NCI-H345 treated with DMSO at 0.1 percent for 48 hours (cell line): Measurements from ENCODE around the gene SEBOX.
"Not testable (repeated sequence)": the region's sequence is repeated elsewhere in the genome, so short reads cannot be mapped to it uniquely, and the experiment has no call there.

Source experiments
- DNase-seq: peaks from one replicate; lab custom pipeline; 2025; ENCODE audit not compliant: unreplicated experiment; lab: John Stamatoyannopoulos, UW

Gene SEBOX

DNA sequence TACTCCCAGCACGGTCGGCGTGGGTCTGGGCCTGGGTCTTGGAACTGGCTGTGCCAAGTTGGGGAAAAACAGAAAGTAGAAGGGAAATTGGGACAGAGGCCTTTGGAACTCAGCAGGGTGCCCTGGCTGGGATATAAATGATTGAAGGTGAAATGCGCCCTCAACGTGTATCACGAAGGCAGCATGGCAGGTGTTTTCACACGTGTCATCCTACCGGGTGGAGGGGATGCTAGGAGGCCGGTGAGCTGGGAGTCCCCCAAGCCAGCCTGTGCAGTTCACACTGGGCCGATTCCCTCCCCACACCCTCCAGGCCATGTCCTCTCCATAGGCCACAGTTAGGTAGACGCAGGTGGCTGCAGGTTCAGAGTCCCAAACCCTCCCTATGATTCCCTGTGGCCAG is 23.5 kb downstream of the SEBOX start:
- DNase-seq: no peak

DNA sequence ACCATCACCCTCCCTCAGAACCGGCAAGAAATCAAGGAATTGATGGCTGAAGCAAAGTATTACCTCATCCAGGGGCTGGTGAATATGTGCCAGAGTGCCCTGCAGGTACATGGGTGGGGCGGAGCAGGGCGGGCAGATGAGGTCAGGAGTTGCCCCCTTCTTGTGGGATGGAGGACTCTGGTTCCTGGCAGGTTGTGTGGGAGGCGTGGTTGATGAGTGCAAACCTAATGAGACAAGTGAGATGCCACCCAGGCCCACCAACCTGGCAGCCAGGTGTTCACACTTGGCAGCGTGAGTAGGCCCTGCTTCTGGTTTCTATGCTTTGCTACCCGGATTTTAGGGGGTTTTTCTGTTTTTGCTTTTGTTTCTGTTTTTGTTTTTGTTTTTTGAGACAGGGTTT is 24.6 kb downstream of the SEBOX start:
- no peak for DNase-seq

DNA sequence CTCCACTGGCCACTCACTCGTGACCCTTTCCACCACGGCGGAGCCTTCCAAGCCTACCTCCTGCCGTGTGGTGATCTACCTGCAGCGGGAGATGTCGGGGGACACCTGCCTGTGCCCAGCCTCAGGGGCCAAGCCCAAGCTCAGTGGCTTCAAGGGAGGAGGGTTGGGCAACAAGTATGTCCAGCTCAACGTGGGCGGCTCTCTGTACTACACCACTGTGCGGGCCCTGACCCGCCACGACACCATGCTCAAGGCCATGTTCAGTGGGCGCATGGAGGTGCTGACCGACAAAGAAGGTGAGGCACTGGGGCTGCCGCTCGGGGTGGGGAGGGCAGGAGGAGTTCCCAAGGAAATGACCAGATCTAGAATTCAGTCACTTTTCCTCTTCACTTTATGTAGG is 25.6 kb downstream of the SEBOX start:
- no peak for DNase-seq

DNA sequence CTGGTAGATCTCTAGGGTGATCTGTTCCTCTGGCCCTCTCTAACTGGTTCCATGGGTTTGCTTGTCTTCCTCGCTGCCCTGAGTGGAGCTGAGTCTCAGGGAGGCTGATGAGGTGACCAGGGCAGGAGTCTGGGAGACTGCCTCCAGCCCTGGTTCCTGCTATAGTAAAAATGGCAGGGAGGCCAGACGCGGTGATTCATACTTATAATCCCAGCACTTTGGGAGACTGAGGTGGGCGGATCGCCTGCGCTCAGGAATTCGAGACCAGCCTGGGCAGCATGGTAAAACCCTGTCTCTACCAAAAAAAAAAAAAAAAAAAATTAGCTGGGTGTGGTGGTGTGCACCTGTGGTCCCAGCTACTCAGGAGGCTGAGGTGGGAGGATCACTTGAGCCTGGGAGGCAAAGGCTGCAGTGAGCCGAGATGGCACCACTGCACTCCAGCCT is 26.2 kb downstream of the SEBOX start:
- DNase-seq: not testable (repeated sequence)

DNA sequence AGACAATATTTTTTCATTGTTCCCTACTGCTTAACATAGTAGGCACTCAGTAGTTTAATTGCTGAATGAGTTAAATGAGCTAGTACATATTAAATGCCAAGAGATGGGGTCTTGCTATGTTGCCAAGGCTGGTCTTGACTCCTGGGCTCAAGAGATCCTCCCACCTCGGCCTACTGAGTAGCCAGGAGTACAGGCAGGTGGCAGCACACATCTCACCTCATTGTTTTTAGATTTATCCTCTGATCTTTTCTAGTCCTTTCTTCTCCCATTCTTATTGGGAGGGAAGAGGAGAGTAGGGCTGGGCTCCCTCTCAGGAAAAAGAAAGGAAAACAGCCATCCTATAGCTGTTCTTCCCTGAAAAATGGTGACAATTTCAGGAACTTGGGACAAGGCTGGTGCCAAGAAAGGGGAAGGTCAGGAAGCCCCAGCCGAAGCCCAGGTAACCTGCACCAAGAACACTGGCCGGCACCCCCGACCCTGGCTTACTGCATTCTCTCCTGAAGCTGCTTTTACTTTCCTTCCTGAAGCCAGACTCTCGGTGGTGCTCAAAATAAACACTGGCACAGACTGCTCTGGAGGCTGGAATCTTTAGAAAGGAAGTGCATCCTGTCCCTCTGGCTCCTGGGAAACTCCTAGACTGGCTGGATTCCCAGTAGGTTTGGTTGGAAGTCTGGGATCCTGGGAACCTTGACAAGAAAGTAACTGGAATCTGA is 26.8 kb downstream of the SEBOX start:
- DNase-seq: no peak

DNA sequence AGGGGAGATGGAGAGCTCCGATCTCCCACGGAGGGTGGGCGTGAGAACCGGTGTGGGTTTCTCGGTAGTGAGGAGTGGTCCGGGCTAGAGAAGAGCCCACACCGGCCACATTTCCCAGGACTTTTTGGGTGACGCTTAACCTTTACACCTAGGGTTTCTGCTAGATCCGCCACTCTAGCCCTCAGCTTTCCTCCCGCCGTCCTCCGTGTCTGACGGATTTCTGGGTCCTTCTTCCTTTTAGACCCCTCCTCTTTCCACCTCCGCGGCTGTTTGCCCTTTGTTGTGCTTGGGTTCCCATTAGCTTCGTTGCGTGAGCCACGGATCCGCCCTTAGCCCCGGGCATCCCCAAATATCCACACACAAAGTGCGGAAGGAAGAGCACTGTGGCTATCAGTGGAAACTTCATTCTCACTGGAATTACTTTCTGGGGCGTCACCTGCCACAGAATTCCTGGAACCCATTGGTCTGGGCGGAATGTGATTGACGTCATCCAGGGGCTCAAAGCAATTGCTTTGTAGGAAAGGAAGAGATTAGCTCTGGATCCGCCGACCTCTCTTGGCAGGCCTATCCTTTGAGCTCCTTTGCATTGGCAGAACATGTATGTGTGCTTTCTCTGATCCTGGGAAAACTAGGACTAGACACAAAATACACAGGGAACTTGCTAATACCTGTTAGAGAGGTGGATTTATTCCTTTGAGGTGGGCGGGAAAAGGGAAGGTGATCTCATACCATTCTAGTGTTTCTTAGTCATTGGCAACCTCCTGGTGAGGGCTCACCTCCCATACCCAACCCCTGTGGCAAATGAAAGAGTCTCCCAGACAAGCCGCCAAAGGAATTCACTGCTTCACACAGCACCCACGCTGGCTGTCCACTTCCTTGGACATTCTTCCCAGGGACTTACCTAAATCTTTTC is 28.8 kb downstream of the SEBOX start:
- peak; percentile 17 for DNase-seq

DNA sequence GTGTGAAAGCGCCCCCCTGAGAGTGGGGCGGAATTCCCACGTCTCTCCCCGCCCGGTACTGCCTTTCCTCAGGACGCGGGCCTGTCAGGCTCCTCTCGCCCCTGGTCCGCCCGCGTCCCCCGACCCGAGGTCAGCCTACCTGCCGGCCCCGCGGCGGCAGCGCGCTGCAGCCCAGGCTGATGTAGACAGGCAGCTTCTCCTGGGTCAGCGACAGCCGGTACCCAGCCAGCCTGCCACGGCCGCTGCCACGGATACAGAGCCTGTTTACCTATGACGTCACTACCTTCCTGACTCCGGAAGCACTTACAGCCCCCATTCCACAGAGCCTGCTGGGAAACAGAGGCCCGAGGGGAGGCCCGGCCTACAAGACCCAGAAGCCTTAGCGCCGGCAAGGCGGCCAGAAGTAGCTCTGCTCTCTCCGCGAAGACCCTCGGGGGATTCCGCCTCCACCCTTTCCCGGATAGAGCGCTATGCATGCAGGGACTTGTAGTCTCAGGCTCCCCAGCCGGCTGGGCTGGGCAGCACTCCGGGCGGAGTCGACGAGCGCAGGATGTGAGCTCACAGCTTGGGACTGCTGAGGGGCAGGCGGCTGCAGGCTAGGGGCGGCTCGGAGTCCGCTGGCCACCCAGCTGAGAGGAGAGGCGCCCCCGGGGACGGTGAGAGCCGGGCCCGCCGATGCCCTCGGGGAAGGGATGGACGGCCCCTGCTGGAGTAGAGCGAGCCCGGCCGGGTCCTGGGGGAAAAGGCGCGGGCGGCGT is 29.6 kb downstream of the SEBOX start, which contains the start of the genes IFT20 and TNFAIP1:
Gene IFT20 (minus strand): TSS at position 272 of the 758 bp plus-strand sequence. CDS start 3,487 bp downstream, outside the sequence.
Gene TNFAIP1 (plus strand): TSS at position 561 of the 758 bp plus-strand sequence. CDS start 3,761 bp downstream, outside the sequence.
- DNase-seq: peak; percentile 99

DNA sequence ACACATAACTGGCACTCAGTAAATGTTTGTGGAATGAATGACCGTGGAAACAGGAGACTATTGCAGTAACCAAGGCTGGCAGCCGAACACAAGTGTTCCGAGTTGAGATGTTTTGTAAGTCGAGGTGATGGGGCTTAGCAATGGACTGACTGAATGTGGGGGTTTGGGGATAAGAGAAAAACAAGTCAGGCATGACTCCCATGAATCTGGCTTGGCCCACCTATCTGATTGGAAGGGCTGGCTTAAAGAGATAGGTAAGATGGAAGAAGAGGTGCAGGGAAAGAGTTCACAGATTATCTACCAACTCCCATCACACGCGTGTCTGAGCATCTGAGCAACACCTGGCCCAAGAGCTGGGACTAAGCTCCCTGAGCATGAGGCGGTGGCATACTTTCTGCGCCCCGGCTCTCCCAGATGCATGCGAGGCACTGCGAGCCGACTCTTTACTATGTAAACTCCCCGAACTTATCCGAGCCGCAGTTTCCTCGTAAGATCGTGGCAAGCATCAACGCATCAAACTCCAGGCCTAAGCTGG is 30.3 kb downstream of the SEBOX start:
- DNase-seq: no peak

DNA sequence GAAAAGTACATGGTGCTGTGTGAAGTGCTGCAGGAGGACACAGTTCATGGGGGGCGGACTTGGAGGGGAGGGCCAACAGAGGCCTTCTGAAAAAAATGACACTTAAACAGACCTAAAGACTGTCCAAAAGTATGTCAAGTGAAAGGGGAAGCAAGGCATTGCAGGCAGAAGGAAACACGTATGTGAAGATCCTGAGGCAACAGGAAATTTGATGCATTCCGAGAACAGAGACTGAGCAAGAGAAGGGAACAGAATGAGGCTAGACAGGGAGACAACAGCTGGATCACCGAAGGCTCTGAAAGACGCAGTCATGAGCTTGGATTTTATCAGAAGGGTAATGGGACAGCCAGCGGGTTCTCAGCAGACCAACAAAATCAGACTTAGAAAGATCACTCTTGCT is 30.8 kb downstream of the SEBOX start:
- no peak for DNase-seq

DNA sequence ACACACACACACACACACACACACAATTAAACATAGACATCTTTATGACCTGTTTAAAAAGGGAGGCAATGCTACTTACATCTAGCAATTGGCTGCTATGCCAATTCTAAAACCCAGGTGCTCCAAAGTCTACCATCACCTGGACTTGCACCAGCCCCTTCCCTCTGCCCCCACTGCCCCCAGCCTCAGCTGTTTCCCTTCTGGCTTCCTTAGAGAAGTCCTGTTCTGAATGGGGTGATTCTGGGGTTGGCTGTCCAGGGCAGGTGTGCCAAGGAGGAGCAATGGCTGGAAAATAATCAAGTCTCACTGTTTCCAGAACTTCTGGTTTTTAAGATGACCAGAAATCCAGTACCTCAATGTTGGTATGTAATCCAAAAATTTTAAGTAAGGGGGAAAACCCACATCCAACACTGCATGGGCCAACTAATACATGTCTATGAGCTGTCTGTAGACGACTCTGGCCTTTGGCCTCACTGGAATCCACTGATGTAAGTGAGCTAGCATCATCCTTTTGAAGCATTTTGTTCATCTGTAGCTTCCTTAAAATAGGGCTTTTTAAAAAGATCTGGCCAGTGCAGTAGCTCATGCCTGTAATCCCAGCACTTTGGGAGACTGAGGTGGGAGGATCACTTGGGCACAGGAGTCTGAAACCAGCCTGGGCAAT is 31.8 kb downstream of the SEBOX start:
- DNase-seq: no peak

DNA sequence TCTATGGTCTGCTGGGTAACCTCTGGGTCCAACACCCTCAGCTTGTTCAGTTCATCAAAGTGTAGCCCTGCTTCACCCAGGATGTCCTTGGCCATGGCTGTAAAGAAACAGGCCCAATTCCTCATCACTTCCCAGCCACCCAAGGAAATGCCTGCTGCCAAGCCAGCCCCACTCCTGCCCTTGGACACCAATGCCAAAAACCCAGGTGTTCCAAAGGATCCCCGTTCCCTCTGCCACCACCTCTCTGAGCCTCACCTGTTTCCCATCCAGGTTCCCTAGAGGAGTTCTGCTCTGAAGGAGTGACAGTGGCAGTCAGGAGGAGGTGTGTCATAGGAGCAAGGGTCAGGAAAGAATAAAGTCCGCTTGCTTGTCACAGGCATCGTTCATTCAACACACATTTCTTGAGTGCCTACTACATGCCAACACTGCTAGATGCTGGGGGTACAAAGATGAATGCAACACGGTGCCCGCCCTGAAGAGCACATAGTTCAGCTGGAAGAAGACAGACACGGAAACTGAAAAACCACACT is 33.0 kb downstream of the SEBOX start:
- no peak for DNase-seq

DNA sequence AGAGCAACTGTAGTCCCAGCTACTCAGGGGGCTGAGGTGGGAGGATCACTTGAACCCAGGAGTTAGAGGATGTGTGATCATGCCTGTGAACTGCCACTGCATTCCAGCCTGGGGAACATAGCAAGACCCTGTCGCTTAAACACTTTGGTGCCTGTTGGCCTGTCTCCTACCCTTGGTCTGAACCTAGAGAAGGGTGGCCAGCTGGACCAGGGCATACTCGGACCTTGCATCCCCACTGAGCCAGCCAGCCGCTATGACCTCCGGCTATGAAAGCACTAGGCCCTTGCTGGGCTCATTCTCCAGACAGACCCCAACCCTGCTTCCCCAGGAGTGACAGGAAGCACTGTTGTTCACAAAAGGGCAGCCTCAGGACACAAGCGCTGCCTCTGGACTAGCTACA is 34.3 kb downstream of the SEBOX start:
- no peak for DNase-seq

DNA sequence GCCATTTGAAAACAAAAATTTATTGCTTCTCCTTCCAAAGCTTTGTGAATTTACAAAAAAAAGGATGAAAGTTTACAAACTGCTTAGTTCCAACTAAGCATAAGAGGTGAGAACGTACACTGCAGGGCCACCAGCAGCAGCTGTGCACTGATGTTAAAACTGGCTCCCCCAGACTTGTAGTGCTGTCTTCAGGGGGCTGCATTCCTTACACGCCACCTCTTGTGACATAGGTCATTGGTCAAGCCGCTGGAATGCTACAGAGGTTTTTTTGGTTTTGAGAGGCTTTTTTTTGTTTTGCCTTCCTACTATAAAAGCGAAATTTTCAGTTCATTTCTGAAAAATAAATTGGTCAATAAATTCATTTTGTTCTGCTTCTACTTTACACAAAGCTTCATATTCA is 36.7 kb downstream of the SEBOX start:
- DNase-seq: no peak

DNA sequence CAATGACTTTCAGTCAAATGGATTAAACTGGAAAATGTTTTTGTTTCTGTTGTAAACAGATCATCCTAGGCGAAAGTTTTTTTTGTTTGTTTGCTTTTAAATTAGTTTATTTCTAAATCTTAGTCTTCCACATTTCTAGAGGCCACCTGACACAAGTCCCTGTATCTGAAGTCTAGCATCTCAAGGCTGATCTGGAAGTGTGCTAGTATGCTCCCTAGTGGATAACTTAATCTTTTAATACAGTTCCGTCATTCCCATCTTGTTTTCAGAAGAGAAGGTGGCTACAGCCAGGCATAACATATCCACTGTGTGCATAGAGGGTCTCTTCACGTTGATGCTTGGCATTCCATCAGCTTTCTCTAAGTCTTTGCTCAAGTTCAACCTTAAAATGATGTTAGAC is 37.3 kb downstream of the SEBOX start:
- no peak for DNase-seq

DNA sequence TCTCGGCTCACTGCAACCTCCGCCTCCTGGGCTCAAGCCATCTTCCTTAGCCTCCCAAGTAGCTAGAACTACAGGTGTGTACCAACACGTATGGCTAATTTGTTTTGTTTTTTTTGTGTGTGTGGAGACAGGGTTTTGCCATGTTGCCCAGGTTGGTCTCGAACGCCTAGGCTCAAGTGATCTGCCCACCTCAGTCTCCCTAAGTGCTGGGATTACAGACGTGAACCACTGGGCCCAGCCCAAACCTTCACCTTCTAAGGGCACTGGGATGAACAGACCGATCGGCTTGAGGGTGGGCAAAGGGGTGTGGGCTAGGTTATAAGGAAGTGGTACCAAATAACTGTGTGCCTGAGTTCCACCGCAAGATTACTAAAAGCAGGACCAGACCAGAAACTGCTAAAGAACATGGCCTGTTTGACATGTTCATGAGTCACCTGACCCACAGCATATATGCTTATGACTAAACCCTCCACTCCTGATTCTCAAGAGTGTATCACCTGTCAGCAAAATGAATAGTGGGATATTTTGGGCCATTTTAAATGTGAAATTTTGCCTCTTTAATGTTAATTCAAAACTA is 37.9 kb downstream of the SEBOX start:
- DNase-seq: no peak

DNA sequence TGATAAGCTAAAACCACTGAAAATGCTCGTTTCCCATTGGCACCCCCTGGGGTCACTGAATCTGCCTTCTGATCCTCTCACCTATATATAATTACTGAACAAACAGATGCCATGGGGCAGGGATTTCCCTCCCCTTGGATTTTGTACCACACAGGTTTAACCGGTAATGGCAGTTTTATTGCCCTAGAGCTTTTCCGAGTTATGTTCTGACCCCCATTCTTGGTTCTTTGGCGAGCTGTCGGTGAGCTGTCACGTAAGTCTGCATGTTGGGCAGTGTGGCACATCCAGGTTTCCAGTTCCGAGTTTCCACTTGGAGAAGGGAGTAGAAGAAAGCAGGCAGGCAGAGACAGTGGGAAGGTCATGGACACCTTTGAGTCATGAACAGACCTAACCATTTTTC is 38.9 kb downstream of the SEBOX start:
- no peak for DNase-seq

DNA sequence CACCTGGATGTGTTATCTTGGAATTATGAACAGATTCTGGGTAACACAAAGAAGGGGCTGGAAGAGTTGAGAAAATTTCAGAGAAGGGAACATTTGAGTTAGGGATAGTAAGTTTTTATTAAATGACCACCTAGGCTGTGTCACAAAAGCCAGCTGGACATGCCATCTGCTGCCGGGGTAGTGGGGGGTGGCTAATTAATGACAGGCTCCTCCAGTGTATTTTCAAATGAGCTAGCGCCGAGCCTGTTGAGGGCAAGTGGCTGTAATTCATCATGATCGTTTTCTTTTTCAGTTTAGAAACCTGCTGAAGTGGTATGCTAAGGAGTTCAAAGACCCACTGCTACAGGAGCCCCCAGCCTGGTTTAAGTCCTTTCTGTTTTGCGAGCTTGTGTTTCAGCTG is 39.8 kb downstream of the SEBOX start:
- no peak for DNase-seq

DNA sequence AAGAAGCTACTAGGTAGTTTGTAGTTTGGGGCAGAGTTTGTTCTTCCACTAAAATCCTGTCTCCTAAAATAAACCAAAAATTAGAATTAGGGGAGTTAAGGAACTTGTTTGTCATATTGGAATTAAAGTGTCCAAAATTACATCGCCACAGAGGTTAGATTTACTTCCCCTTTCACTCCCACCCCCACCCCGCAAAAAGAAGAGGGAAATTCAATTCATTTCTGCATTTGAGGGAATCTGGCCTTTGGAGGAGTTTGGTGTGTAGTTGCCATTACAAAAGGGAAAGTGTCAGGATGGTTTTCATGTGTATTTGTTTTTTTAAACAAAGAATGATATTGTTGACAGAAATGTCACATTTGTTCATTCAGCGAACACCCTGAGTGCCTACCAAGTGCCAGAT is 40.2 kb downstream of the SEBOX start:
- no peak for DNase-seq

DNA sequence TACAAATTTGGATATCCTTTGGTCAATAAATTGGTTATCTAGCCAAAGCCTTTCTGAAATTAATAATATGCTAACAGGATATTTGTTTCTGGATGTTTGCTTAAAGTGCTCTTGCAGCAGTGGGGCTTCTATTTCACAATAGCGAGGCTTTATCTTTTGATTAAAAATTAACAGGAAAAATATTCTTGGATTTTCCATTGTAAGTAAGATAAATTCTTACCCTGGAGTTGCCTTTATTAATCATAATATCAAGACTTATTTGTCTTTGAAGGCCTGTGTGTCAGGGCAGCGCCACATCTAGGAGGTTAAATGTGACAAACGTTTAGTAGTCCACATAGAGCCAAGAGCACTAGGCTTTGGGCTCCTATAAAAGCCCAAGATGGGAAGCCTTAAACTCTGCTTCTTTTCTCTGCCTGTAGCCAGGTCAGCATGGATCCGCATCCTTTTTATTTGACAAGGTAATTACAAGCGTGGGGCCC is 40.7 kb downstream of the SEBOX start:
- DNase-seq: no peak
